GM21526 (cell line): ENCODE data around the gene RBFA.
"Not testable (repeated sequence)": the region's sequence is repeated elsewhere in the genome, so short reads cannot be mapped to it uniquely, and the experiment has no call there.

ENCODE experiments used
- ATAC-seq: cut with Tn5 transposase; IDR thresholded peaks from one replicate; pipeline ENCODE4 v1.9.1; 2021; ENCODE audit warnings: moderate library complexity; ENCODE audit not compliant: unreplicated experiment, low FRiP score

Gene RBFA

GRCh38 chr18:80027719-80028118 is 6.5 kb upstream of the RBFA start:
- ATAC-seq, result not testable (repeated sequence)

- no peak for ATAC-seq
Observed at GRCh38 chr18:80029690-80030089, 4.5 kb upstream of the RBFA start.

GRCh38 chr18:80033181-80034067 is 810 bp upstream of the RBFA start:
- ATAC-seq, result peak; percentile 40

GRCh38 chr18:80034852-80035406 is 695 bp downstream of the RBFA start:
- ATAC-seq, result no peak

- no peak for ATAC-seq
Observed at GRCh38 chr18:80035997-80036396, 1.8 kb downstream of the RBFA start.

GRCh38 chr18:80037300-80037699 is 3.1 kb downstream of the RBFA start:
- no peak for ATAC-seq

- ATAC-seq, result no peak
Observed at GRCh38 chr18:80037869-80038630, 3.8 kb downstream of the RBFA start.

GRCh38 chr18:80040515-80040914 is 6.3 kb downstream of the RBFA start:
- no peak for ATAC-seq

GRCh38 chr18:80041424-80041823 is 7.2 kb downstream of the RBFA start:
- no peak for ATAC-seq

GRCh38 chr18:80042785-80043184 is 8.6 kb downstream of the RBFA start:
- ATAC-seq, result no peak

GRCh38 chr18:80044072-80044471 is 9.8 kb downstream of the RBFA start:
- ATAC-seq, result no peak

- ATAC-seq, result no peak
Observed at GRCh38 chr18:80046011-80046410, 11.8 kb downstream of the RBFA start.

GRCh38 chr18:80046431-80046830 is 12.2 kb downstream of the RBFA start:
- no peak for ATAC-seq

- ATAC-seq, result no peak
Observed at GRCh38 chr18:80046961-80047541, 12.8 kb downstream of the RBFA start.

GRCh38 chr18:80050797-80051196 is 16.6 kb downstream of the RBFA start:
- no peak for ATAC-seq

- no peak for ATAC-seq
Observed at GRCh38 chr18:80056095-80056494, 21.9 kb downstream of the RBFA start.

GRCh38 chr18:80059945-80060344 is 25.7 kb downstream of the RBFA start:
- no peak for ATAC-seq

- ATAC-seq, result no peak
Observed at GRCh38 chr18:80065705-80066104, 31.5 kb downstream of the RBFA start.

- ATAC-seq, result no peak
Observed at GRCh38 chr18:80067321-80067720, 33.1 kb downstream of the RBFA start.

GRCh38 chr18:80067897-80068296 is 33.7 kb downstream of the RBFA start:
- no peak for ATAC-seq
